GM21528 (cell line): ENCODE data around the gene KDM2A.
"Not testable (repeated sequence)": the region's sequence is repeated elsewhere in the genome, so short reads cannot be mapped to it uniquely, and the experiment has no call there.

Experiments
- ATAC-seq: cut with Tn5 transposase; IDR thresholded peaks from one replicate; pipeline ENCODE4 v1.9.1; 2021; ENCODE audit warnings: mild to moderate bottlenecking, moderate library complexity; ENCODE audit not compliant: unreplicated experiment, low FRiP score

Gene KDM2A

DNA sequence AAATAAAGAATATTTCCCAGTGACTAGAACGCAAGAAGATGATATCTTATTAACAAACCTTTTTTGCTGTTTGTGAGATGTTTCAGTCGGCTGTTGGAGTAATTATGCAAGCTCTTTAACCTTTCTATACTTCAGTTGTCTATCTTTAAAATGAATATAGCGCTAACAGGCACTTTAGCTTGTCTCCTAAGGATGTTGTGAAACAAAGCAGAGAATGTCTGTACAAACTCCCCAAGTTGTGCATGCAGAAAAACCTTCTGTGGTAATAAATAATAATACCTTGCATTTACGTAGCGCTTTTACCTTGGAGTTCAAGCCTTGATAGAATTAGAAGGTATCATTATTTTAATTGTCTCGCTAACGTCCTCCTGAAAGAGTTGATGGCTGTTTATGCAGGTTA is 1.9 kb upstream of the KDM2A start:
- no peak for ATAC-seq

DNA sequence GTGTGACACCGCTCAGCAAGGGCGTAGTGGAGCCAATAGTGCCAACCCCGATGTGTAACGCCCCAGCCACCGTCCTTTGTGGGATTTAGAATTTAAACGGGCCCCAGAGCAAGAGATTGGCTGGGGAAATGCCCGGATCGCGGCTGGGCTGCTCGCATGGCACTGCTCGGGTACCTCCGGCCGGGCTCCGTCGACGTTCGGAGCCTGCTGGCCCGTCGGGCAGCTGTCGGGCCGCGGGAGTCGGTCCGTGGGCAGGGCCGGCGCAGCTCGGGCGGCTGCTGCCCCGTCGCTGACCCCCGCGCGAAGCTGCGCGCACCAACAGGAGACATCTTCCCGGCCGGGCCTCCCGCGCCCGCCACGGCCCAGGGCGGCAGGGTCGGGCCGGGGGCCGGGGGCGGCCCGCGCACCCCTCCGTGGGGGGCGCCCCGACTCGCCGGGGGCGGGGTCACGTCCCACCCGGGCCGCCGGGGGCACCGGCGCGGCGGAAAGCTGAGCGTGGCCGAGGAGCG is 1.3 kb upstream of the KDM2A start:
- peak; percentile 19 for ATAC-seq

DNA sequence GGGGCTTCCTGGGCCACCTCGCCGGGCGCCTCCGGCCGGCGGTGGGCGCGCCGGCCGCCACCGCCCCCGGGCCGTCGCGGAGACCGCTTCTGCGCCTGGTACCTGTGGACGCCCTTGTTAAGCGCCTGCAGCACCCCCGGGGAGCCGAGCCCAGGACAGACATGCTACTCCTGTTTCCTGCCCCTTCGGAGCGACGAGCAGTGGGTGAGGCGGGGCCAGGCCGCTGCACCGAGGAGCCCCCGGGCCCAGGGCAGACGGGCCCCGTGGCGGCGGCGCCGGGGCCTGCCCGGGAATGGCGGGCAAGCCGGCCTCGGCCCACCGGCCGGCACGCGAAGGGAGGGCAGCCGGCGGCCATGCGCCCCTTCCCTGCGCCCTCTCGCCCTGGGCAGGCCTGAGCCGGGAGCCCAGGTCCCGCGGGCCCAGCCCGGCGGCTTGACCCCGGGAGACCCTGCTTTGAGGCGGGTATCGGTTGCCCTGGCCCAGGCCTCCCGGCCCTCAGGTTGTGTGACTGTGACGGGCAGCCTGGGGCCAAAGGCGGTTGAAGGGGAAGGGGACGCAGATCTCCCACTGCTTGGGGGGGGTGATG is 789 bp upstream of the KDM2A start:
- peak; percentile 25 for ATAC-seq

DNA sequence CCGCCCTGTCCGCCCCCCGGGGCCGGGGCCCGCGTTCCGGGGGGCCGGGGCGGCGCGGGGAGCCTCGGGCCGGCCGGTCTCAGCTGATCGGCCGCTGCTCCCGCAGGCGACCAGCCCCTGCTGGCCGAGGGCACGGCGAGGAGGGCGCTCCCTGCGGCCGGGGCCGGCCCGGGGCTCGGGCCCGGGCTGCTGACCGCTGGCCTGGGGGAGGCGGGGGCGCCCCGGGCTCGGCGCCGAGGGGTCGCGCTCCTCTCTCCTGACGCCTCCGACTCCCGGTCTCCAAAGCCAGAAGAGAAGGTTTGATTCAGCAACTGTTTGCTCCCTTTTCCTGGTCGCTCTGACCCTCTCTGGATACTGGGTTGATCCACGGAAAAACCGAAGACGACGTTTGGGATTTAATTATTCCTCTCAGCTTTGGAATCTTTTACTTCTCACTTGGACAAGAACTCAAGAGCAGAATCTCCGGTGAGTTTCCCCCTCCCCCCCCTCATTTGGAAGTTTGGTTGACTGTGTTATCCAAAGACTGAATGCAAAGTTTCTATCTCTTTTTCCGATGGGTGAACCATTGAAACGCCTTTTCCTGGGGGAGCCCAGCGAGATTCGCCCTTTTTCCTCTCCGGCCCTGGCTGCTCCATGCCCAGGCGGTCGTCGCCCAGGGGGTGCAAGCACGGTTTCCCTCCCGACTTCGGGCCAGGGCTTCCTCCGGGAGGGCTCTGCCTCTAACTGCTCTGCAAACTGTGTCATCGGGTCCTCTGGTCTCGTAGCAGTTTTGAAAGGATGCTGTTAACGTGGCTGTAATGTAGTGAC is 725 bp downstream of the KDM2A start:
- ATAC-seq, result peak; percentile 15

DNA sequence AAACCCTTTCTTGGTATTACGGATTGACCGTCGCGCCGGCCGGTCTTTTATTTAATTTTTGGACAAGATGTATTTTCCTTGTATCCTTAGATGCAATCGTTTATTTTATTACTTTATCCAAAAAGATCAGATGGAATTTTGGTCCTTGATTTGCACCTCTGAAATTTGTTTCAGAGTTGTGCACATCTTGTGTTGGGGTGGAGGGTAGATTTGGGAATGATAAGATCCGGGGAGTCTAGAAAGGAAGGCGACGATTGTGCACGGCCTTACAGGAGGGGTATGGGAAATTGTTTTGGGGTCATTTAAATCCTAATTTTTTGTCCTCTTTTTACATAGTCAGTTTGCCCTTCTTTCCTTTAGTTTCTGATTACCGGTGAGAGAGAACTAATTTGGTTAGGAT is 1.4 kb downstream of the KDM2A start:
- no peak for ATAC-seq

DNA sequence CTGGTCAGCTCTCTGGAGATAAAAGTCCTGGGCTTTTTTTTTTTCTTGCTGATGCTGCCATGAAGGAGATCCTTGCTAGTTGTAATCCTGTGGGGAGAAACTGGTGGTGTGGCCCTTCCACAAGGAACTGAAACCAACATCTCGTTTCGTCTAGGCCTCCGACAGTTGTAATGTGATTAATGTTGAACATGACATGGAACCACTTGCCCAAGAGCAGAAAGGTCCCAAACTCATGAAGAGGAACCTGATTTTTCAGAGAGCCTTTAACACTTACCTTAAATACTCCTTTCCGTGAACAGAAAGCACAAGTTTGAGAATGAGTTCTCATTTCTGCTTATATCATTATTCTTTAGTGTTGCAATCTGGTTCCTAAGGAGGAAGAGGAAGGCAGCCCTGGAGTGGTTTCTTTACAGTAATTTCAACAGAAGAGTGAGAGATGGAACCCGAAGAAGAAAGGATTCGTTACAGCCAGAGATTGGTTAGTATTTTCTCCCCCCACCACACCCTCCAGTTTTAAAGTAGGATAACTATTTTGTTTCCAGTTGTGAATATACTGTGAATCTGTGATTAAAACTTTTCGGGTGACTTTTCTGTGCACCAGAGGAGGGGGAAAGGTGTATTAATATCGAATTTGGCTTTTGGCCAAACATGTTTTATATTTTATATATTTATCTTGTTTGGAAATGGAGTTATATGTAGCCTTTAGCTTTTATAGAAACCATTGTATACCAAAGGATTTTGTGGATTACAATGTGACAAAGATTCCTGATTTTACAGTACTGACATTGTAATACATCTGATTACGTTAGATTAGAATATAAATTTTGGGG is 2.0 kb downstream of the KDM2A start:
- no peak for ATAC-seq

DNA sequence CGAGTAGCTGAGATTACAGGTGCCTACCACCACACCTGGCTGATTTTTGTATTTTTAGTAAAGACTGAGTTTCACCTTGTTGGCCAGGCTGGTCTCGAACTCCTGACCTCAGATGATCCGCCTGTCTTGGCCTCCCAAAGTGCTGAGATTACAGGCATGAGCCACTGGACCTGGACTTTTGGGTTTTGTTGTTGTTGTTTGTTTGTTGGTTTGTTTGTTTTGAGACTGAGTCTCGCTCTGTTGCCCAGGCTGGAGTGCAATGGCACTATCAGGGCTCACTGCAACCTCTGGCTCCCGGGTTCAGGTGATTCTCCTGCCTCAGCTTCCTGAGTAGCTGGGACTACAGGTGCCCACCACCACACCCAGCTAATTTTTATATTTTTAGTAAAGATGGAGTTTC is 4.7 kb downstream of the KDM2A start:
- not testable (repeated sequence) for ATAC-seq

DNA sequence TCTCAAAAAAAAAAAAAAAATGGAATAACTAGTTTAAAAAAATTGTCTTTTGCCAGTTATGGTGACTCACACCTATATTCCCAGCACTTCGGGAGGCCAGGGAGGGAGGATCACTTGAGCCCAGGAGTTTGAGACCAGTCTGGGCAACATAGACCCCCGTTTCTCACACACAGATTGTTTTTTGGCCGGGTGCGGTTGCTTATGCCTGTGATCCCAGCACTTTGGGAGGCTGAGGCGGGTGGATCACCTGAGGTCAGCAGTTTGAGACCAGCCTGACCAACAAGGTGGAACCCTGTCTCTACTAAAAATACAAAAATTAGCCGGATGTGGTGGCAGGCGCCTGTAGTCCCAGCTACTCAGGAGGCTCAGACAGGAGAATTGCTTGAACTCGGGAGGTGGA is 7.2 kb downstream of the KDM2A start:
- not testable (repeated sequence) for ATAC-seq

DNA sequence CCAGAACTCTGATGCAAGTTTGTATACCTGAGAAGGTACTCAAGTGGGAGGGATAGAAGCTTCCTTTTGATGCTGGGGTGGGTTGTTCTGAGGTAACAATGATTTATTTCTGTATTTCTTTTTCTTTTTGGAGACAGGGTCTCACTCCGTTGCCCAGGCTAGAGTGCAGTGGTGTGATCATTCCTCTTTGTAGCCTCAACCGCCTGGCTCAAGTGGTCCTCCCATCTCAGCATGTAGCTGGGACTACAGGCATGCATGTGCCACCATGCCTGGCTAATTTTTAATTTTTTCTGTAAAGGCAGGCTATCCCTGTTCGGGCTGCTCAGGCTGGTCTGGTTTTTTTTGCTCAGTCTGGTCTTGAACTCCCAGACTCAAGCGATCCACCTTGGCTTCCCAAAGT is 7.9 kb downstream of the KDM2A start:
- no peak for ATAC-seq

DNA sequence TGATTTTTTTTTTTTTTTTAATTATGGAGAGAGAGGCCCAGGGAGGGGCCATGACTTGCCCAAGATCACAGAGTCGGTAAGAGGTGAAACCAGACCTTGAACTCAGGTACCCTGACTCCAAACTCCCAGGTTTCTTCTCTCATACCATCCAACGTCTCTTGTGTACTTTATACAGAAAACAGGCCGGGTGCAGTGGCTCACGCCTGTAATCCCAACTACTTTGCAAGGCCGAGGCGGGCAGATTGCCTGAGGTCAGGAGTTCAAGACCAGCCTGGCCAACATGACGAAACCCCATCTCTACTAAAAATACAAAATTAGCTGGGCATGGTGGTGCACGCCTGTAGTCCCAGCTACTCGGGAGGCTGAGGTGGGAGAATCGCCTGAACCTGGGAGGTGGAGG is 11.8 kb downstream of the KDM2A start:
- ATAC-seq, result not testable (repeated sequence)

DNA sequence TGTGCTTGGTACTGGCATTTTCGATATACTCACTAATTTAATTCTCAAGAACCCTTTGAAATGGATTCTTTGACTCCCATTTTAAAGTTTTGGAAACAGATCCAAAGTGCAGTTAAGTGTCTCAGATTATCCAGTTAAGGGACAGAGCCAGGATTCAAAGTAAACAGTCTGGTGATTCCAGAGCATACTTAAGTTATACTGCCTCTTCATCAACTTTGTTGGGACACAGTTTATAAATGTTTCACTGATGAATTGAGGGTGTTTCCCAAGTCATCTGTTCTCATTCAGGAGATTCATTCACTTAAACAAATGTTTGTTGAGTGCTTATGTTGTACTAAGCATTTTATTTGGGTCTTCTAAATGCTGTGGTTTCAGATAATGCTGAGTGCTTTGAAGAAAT is 17.1 kb downstream of the KDM2A start:
- no peak for ATAC-seq

DNA sequence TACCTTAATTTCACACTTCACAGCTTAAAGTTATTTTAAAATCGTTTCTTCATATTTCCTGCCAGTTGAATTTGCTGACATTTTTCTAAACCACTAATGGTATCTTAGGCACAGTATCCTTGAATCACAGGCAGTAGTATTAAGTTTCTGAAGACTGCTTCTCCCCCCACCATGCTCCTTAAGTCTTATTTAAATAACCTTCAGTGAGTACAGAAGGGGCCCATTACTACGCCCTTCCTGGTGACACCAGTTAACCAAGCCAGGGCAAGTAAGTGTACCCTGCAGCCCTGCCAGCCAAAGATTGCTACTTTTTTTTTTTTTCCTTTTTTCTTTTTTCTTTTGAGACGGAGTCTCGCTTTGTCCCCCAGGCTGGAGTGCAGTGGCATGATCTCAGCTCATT is 19.9 kb downstream of the KDM2A start:
- no peak for ATAC-seq

DNA sequence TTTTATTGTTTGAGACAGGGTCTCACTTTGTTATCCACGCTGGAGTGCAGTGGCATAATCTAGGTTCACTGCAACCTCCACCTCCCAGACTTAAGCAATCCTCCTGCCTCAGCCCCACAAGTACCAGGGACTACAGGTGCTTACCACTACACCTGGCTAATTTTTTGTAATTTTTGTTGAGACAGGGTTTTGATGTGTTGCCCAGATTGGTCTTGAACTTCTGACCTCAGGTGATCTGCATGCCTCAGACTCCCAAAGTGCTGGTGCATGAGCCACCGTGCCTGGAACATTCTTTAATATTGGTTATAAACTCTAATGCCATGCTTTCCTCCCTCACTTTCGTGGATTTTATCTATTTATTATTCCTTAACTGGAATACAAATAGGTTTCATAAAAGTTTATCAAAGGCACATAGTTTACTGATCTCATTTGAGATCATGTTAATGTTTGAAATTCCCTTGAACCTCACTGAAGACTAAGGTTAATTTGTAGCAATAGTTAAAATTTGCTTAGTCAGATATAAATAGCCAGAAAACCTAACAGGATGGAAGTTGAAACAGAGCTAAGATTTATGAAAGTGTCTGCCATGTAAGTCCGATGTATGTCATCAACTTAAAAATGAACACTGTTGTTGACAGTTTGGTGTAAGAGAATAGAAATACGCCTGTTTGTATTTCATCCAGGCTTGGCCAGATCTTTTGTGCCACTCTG is 27.6 kb downstream of the KDM2A start:
- no peak for ATAC-seq

DNA sequence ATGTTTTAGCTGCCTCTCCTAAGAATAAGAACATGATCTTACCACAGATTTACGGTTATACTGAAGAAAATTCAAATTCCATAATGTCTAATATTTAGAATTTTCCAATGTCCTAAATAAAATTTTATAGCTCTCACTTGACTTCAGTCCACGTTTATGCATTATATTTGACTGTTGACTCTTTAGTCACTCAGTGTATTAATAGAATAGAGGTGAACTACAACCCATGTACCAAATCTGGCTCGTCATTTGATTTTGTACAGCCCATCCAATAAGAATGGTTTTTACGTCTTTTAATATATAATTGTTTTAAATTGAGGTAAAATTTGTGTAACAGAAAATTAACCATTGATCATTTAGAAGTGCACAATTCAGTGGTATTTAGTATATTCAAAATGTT is 34.9 kb downstream of the KDM2A start:
- ATAC-seq, result no peak

DNA sequence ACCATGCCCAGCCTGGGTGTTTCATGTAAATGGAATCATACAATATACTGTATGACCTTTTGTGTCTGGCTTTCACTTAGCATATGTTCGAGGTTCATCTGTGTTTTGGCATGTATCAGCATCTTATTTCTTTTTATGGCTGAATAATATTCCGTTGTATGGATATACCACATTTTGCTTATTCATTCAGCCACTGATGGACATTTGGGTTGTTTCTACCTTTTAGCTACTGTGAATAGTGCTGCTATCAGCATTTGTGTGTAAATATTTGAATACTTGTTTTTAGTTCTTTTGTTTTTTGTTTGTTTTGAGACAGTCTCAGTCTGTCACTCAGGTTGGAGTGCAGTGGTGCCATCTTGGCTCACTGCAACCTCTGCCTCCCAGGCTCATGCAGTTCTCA is 35.7 kb downstream of the KDM2A start:
- no peak for ATAC-seq

DNA sequence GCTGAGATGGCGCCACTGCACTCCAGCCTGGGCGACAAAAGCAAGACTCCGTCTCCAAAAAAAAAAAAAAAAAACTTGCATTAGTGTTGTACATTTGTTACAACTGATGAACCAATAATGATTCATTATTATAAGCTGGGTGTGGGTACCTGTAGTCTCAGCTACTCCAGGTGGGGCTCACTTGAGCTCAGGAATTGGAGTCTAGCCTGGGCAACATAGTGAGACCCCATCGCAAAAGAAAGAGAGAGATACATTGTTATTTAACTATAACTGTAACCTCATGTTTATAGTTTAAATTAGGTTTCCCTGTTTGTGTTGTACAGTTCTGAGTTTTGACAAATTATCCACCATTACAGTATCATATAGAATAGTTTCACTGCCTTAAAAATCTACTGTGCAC is 38.6 kb downstream of the KDM2A start:
- ATAC-seq, result no peak

DNA sequence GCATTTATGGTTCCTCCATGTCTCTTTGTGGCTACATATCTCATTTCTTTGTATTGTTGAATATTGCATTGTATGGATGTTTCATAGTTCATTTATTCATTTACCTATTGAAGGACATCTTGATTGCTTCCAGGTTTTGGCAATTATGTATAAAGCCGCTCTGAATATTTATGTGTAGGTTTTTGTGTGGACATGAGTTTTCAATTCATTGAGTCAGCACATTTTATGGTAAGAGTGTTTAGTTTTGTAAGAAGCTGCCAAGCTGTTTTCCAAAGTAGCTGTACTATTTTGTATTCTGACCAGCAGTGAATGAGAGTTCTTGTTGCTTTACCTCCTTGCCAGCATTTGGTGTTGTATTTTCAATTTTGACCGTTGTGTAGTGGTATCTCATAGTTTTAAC is 39.2 kb downstream of the KDM2A start:
- ATAC-seq, result no peak

DNA sequence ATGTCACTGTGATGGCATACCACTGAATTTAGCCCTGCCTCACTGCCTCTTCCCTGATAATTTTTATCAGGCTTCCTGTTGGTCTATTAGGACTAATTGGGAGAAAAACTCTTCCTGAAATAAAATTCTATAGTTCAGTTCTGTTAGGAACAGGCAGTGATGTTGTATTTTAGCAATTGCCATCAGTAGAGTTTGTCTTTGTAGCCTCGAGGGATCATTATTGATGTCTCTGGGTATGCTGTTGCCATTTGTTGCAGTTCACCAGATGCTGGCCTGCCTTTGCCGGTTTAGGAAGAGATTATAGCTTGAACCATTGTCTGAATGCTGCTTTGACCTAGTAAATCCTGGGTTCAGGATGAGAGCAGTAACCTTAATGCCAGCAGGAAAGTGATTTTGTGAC is 41.0 kb downstream of the KDM2A start:
- ATAC-seq, result no peak

DNA sequence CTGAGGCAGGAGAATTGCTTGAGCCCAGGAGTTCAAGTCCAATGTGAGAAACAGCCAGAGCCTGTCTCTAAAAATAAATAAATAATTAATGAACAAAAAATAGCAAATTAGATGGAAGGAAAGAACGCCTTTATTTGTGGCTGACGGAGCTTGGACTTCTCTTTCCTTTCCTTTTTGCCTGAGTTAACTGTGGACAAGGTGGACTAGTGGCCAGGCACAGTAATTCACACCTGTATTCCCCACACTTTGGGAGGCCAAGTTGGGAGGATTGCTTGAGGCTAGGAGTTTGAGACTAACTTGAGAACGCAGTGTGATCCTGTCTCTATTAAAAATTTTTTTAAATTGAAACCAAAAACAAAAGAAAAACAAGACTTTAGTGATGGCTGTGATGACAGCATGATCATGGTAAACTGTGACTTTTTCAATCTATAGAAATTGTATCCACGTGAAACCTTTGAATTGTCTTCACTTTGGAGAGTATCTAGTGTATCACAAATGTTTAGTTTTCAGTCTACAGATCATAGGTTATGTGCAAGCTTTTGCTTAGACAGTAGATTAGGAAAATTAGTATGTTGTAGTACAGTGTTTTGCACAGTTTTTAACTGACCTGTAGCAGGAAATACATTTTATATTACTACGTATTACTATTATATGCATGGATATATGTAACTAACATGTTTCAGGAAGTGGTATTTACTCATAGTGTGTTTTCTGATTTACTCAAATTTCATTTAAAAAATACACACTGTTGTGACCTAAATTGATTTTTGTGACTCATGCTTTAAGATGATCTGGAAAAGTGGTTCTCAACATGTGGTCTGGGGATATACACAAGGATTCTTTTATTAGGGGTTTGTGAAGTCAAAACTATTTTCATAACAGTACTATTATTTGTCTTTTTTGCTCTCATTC is 42.1 kb downstream of the KDM2A start:
- no peak for ATAC-seq

DNA sequence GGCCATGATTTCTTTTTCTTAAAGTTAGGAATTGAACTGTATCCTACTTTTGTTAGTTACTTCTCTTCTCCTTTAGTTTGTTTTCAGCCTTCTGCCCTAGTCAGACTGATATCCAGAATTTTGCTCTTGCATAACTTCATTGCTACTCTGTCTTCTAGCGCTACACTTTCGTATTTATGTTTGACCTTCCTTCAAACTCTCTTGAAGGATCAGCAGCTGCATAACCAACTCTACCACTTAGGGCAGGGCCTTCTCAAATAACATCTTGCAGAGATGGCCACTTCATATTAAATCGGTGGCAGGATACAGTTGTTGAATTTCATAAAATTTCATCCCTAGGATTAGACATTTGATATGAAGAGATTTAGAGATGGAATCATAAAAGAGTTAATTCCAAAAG is 43.9 kb downstream of the KDM2A start:
- no peak for ATAC-seq
